ENCODE measurements around the gene ZMYND8.

ZMYND8 gene

DNA sequence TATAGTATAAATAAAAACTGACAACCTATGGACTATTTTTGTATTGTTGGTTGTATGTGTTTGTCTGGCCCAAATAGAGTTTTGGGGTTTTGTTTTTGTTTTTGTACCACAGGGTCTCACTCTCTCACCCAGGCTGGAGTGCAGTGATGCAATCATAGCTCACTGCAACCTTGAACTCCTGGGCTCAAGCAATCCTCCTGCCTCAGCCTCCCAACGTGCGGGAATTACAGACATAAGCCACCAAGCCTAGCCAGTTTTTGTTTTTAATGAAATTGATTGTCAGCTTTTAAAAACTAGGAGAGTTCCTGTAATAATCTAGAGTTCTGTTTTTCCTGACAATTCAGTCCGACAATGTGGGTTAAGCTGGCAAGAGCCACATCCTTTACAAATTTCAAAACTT, 98.7 kb downstream of the ZMYND8 start:
- peaks cover 83% of the 10 kb centered on the region for H3K36me3 ChIP-seq (ENCODE audit: insufficient read depth, low read length)
- H3K9ac ChIP-seq (ENCODE audit: low read length) = no peak overlapping the region
- no peaks in the 10 kb centered on the region for H3K9me2 ChIP-seq (ENCODE audit: low read depth, low read length)
- no peak overlapping the region for H3K4me3 ChIP-seq (ENCODE audit: low read depth, low read length, poor library complexity, severe bottlenecking)
- 0 out of 2 replicates have a peak, but pooled peaks cover 2% of the 10 kb centered on the region for H3F3A ChIP-seq (ENCODE audit: insufficient read depth, low read length)
- no peaks in the 10 kb centered on the region for H3K9me3 ChIP-seq (ENCODE audit: low read length)
- H4K20me1 ChIP-seq (ENCODE audit: insufficient read depth, low read length) = no peaks in the 10 kb centered on the region
- no peaks in the 10 kb centered on the region for H3K27me3 ChIP-seq (ENCODE audit: insufficient read depth, low read length)
- H3K4me1 ChIP-seq (ENCODE audit: insufficient read depth, low read length, severe bottlenecking) = peaks cover 64% of the 10 kb centered on the region
- H3K27ac ChIP-seq (ENCODE audit: low read depth, low read length, poor library complexity, severe bottlenecking) = peak overlapping the region; percentile 97
- H3K4me2 ChIP-seq (ENCODE audit: low read length) = no peak overlapping the region
- TF ChIP-seq, protein P1, sequence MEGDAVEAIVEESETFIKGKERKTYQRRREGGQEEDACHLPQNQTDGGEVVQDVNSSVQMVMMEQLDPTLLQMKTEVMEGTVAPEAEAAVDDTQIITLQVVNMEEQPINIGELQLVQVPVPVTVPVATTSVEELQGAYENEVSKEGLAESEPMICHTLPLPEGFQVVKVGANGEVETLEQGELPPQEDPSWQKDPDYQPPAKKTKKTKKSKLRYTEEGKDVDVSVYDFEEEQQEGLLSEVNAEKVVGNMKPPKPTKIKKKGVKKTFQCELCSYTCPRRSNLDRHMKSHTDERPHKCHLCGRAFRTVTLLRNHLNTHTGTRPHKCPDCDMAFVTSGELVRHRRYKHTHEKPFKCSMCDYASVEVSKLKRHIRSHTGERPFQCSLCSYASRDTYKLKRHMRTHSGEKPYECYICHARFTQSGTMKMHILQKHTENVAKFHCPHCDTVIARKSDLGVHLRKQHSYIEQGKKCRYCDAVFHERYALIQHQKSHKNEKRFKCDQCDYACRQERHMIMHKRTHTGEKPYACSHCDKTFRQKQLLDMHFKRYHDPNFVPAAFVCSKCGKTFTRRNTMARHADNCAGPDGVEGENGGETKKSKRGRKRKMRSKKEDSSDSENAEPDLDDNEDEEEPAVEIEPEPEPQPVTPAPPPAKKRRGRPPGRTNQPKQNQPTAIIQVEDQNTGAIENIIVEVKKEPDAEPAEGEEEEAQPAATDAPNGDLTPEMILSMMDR (IDR thresholded peaks at IDR 0.05; ENCODE audit: low read length) = no peak
- no peak for TF ChIP-seq EZH2 (IDR thresholded peaks at IDR 0.05; ENCODE audit: borderline replicate concordance, low read length)
- H2AFZ ChIP-seq (ENCODE audit: low read length) = no peak overlapping the region
- peaks cover 24% of the 10 kb centered on the region for H3K79me2 ChIP-seq (ENCODE audit: insufficient read depth, low read length)

DNA sequence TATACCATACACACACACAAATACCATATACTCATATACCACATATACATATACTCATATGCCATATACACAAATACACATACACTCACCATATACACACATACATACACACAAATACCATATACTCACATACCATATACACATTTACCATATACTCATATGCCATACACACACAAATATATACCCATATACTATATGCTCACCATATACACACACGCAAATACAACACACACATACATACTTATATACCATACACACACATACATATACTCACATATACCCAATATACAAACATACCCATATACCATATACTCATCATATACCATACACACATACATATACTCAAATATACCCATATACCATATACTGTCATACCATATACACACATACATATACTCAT, 99.2 kb downstream of the ZMYND8 start:
- Histone ChIP-seq H3K4me1 (ENCODE audit: insufficient read depth, low read length, severe bottlenecking) (peaks cover 64% of the 10 kb centered on the region), H3K4me2 (ENCODE audit: low read length) (no peak overlapping the region), H2AFZ (ENCODE audit: low read length) (no peak overlapping the region), H3K9ac (ENCODE audit: low read length) (no peak overlapping the region), H3K4me3 (ENCODE audit: low read depth, low read length, poor library complexity, severe bottlenecking) (no peak overlapping the region), H3K27me3 (ENCODE audit: insufficient read depth, low read length) (no peaks in the 10 kb centered on the region), H3K79me2 (ENCODE audit: insufficient read depth, low read length) (peaks cover 24% of the 10 kb centered on the region), H4K20me1 (ENCODE audit: insufficient read depth, low read length) (no peaks in the 10 kb centered on the region), H3K9me2 (ENCODE audit: low read depth, low read length) (no peaks in the 10 kb centered on the region), H3K27ac (ENCODE audit: low read depth, low read length, poor library complexity, severe bottlenecking) (no peak overlapping the region), H3F3A (ENCODE audit: insufficient read depth, low read length) (no peaks in the 10 kb centered on the region), H3K9me3 (ENCODE audit: low read length) (no peaks in the 10 kb centered on the region), H3K36me3 (ENCODE audit: insufficient read depth, low read length) (peaks cover 87% of the 10 kb centered on the region)
- TF ChIP-seq, protein P1 (IDR thresholded peaks at IDR 0.05; ENCODE audit: low read length) = no peak
- TF ChIP-seq EZH2 (IDR thresholded peaks at IDR 0.05; ENCODE audit: borderline replicate concordance, low read length) = no peak

DNA sequence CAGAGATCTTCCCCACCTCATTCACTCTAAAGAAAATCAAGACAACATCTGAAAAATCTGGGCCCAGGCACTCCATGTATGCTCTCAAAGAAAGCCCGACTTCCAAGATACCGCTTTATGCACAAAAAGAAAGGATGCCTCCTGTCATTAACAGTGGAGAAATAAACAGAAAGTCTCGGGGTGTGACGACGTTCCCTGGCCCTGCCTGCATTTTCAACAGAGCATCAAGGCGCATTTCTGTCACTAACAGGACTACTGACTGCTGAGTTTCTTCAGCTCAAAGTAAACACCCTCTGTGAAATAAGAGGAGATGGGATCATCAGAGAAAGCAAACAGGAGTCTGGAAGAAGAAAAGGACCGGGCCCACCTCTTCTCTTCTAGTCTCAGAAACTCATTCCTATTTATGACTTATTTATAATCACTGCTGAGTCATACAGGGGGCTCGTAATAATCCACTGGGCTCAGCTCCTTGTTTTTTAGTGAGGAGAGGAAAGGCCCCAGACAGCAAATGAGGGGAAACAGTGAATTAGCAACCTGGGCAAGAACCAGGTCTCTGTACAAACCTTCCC, 99.7 kb downstream of the ZMYND8 start:
- H3K4me1 ChIP-seq (ENCODE audit: insufficient read depth, low read length, severe bottlenecking) = peaks cover 60% of the 10 kb centered on the region
- no peak overlapping the region for H3K4me3 ChIP-seq (ENCODE audit: low read depth, low read length, poor library complexity, severe bottlenecking)
- H4K20me1 ChIP-seq (ENCODE audit: insufficient read depth, low read length) = no peaks in the 10 kb centered on the region
- no peak overlapping the region for H3K27ac ChIP-seq (ENCODE audit: low read depth, low read length, poor library complexity, severe bottlenecking)
- no peak overlapping the region for H3K9ac ChIP-seq (ENCODE audit: low read length)
- no peaks in the 10 kb centered on the region for H3K9me3 ChIP-seq (ENCODE audit: low read length)
- no peaks in the 10 kb centered on the region for H3F3A ChIP-seq (ENCODE audit: insufficient read depth, low read length)
- H3K9me2 ChIP-seq (ENCODE audit: low read depth, low read length) = no peaks in the 10 kb centered on the region
- TF ChIP-seq, protein P1 (IDR thresholded peaks at IDR 0.05; ENCODE audit: low read length) = no peak
- no peak for TF ChIP-seq EZH2 (IDR thresholded peaks at IDR 0.05; ENCODE audit: borderline replicate concordance, low read length)
- peaks cover 85% of the 10 kb centered on the region for H3K36me3 ChIP-seq (ENCODE audit: insufficient read depth, low read length)
- peaks cover 24% of the 10 kb centered on the region for H3K79me2 ChIP-seq (ENCODE audit: insufficient read depth, low read length)
- H2AFZ ChIP-seq (ENCODE audit: low read length) = no peak overlapping the region
- H3K4me2 ChIP-seq (ENCODE audit: low read length) = no peak overlapping the region
- H3K27me3 ChIP-seq (ENCODE audit: insufficient read depth, low read length) = no peaks in the 10 kb centered on the region

All from OCI-LY1 (cell line).